NCI-H524 treated with DMSO at 0.1 percent for 48 hours (cell line): ENCODE results near the gene KCNT1.

ENCODE experiments used
- DNase-seq: peaks from one replicate; lab custom pipeline; 2025; lab: John Stamatoyannopoulos, UW

The KCNT1 gene

DNA sequence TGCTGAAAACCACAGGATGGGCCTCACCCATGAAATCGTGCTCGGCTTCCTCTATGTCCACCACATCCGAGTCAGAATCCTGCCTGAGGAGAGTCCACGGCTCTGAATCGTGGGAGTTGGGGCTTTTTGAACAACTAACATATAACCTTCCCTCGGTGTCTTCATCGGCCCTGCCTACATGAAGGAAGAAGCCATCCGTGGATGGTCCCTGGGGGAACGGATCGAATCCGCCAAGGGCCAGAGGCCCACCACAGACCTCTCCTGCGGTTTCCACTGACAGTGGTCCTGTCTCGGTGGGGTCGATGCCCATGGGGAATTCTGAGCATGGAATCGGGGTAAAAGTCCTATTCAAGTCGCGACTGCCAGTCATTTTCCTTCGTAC lies 120.4 kb downstream of the KCNT1 start:
- DNase-seq, result no peak

DNA sequence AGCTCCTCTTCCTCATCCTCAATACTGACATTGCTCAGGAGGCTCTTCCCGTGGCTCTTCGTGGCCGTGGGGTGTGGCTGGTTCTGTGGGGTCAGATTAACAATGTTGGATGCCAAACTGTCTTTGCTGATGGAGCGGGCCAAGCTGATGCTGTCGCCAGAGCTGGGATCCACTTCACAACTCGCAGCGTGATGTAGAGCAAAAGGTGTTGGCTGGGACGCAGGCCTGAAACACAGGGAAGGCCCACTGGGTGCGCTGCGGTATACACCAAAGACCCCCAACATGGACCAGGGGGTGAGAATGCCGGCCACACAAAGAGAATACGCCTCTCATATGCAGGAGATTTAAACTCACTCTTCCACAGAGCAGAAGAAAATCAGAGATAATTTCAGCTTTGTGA lies 121.1 kb downstream of the KCNT1 start:
- DNase-seq, result no peak

DNA sequence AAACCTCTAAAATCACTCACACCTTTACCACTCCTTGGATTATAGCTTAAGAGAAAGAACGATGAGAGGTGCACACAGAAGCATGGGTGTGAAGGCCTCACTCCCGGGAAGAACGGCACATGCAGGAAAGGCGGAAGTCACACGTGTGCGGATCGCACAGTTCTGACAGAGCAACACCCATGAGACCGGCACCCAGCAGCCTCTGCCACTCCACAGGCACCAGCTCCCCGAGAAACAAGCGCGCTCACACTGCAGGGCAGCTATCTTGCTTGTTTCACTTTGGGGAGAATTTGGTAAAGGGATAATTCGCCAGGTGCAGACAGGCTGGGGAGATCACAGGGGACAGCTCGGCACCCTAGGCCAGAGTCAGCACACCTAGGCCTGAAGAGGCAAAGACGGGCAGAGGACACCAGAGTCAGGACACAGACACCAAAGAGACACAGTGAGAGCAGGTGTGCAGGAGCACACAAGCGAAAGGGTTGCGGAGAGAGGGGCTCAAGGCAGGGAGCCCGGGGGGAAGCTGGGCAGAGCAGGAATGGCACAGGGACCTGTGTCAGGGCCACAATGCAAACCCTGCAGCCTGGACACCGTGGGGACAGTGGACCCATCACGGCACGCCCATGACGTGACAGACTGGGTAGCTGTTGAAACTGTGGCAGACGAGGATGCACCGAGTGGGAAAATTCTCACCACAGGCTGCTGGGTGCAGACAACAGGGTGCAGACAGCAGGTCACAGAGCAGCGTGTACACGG lies 123.6 kb downstream of the KCNT1 start:
- DNase-seq, result no peak

DNA sequence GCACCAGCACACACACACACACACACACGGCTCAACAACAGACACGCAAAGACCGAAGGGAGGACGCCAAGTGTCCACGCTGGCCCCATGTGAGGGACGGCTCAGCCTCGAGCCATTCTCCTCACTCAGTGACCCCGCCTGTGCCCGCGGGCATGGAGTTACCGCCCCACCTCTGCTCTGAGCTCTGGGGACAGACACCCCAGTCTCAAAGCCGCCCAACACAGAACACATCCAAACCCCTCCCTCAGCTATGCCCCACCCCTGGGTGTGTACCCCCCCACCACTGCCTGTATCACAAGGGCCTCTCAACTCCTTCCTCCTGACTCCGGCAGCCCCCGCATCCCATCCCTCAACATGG lies 124.2 kb downstream of the KCNT1 start:
- DNase-seq, result no peak

DNA sequence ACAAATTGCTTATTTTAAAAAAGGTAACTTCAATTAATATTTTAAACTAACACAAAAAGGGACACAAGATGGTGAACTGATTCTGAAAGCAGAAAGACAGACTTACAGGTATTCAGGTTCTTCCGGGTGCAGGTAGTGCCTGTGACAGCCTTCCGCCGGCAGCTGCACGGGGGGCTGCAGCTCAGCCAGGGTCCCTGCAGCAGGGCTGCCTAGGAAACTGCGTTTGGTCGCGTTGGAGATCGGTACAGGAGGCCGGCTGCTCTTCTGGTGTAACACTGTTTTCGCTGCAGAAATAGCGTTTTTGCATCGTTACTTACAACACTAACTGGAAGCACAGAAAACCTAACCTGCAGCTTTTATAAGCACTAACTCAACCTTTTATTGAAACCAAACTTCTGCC lies 125.3 kb downstream of the KCNT1 start:
- DNase-seq, result no peak

DNA sequence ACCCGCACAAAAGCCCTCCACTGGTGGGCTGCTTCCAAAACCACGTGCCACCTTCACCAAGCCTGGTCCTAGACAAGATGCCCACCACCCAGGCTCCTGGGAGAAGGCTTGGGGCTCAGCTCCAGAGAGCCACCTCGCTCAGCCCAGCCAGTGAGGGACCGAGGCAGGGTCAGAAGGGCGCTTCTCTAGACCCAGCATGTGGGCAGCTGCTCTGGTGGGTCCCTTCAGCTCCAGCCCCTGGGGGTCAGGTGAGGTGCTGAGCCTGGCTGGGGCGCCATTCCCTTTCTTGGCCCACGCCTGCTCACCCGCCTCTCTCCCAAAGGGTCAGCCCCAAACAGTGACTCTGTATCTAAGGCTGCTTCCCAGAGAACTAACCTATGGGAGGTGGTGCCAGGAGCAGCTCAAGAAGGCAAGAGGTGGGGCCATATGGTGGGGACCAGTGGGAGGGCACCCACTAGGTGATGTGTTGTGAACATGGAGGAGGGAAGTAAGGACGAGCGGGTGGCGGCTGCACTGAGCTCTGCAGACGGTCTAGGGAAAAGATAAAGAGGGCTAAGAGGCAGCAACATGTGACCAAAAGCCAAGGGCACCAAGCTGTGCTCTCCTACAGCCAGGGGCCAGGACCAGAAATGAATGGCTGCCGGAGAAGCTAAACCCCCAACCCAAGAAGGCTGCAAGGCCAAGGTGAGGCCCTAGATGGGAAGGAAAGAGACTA lies 126.0 kb downstream of the KCNT1 start:
- no peak for DNase-seq

DNA sequence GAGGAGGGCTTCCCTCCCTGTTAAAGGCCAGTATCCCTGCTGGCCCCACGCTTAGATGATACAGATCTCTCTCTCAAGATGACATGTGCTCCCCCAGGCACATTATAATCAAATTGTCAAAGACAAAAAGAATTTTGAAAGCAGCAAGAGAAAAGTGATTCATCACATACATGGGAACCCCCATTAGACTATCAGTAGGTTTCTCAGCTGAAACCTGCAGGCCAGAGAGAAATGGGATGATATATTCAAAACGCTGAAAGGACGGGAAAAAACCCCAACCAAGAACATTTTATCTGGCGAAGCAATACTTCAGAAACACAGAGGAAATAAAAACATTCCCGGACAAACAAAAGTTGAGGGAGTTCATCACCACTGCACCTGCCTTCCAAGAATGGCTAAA lies 126.7 kb downstream of the KCNT1 start:
- no peak for DNase-seq

DNA sequence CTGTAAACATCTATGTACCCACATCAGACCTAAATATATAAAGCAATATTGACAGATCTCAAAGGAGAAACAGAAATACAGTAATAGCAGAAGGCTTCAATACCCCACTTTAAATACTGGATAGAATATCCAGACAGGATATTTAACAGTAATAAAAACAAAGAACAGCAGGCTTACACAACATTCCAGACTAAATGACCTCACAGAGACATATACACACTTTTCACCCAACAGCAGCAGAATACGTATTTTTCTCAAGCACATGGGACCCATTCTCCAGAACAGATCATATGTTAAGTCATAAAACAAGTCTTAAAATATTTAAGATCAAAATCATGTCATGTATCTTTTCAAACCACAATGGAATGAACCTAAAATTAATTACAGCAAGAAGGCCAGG lies 128.5 kb downstream of the KCNT1 start:
- no peak for DNase-seq

DNA sequence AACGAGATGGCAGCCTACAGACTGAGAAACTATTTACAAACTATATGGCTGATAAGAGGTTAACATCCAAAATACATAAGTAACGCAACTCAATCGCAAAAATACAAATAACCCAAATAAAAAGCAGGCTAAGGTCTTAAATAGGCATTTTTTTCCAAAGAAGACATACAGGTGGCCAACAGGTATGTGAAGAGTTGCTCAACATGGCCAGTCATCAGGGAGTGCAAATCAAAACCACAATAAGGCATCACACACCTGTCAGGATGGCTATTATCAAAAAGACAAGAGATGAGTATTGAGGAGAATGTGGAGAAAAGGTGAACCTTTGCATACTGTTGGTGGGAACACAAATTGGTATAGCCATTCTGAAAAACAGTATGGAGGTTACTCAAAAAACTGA lies 131.9 kb downstream of the KCNT1 start:
- DNase-seq, result no peak

DNA sequence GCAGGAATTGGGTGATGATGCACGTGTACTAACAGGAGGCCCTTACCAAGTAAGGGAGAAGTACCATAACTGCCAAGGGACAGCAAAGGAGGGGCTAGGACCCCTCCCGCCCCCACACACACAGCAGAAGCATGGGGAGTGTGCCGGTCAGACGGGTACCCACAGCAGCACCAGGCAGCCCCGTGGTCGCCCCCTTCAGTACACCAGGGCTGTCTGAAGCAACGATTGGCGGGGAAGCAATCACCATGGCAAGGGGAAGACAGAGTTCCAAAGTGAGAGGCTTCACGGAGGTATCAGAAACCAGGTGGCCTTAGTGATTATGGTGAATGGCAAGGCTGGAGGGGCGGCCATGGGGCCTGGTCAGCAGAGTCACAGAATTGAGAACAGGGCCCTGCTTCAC lies 133.1 kb downstream of the KCNT1 start:
- DNase-seq, result no peak

DNA sequence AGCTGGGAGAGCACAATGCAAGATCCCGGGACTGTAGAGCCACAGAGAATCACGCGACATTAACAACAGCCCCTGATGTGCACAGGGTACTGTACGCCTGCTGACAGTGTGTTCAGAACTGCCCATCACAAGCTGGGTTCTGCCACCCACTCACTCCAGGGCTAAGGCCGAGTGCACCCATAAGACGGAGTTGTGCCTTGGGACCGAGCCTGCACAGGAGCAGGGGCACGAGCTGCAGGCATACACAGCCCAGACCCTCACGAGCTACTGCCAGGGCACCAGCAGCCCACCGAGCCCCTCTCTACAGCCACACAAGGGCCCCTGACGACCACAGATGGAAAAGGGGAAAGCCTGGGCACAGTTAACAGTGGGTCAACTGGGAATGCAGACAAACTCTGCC lies 137.5 kb downstream of the KCNT1 start:
- DNase-seq, result no peak

DNA sequence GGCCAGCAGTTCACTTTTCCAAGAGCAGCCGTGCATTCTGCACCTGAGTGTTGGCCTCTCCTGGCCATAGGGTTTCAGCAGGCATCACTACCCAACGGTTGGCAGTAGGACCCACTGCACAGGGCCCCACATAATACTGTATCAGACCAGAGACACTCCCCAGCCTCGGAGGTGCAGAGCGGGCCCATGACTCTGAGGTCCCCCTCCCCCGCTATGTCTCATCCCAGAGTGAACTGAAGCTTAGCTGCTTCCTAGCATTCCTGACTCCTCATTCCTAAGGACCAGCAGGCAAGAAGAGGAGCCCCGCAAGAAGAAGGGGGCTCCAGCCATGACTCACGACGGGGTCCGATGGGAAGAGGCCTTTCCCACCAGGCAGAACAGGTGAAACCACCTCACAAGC lies 138.1 kb downstream of the KCNT1 start:
- DNase-seq, result no peak

DNA sequence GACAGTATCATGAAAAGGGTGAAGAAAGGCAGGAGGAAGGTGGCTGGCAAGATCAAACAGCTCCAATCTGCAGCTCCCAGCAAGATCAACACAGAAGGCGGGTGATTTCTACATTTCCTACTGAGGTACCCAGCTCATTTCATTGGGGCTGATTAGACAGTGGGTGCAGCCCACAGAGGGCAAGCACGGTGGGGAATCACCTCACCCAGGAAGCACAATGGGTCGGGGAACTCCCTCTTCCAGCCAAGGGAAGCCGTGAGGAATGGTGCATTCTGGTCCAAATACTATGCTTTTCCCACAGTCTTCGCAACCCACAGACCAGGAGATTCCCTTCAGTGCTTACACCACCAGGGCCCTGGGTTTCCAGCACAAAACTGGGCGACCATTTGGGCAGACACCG lies 138.6 kb downstream of the KCNT1 start:
- no peak for DNase-seq
